Measurements from ENCODE around the gene CYS1. TPM values are rescaled to one million over a fixed set of nuclear protein-coding genes. Genes with fewer than 3 reads are reported as not detected.
"Not testable (repeated sequence)": the region's sequence is repeated elsewhere in the genome, so short reads cannot be mapped to it uniquely, and the experiment has no call there.

Gene CYS1
- total RNA-seq, 1 donor from 2014 or later: 1.3 TPM

DNA sequence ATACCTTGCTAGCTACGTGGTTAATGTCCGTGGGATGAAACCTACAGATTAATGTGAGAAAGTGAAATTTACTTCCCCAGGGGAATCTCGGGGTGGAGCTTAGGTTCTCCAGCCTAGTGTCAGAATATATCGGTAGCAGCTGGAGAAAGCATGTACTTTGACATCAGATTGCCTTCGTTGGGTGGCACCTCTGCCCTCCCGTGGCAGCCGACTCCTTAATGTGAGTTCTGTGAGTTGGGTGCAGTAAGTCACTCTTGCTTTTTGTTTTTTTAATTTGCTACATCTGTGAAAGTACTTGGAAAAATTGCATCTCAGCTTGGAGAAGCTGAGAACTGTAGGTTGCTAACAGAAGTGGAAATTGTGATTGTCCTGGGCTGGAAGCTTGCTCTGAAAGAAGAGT lies 33.3 kb downstream of the CYS1 start:
- DNase-seq: no peak

DNA sequence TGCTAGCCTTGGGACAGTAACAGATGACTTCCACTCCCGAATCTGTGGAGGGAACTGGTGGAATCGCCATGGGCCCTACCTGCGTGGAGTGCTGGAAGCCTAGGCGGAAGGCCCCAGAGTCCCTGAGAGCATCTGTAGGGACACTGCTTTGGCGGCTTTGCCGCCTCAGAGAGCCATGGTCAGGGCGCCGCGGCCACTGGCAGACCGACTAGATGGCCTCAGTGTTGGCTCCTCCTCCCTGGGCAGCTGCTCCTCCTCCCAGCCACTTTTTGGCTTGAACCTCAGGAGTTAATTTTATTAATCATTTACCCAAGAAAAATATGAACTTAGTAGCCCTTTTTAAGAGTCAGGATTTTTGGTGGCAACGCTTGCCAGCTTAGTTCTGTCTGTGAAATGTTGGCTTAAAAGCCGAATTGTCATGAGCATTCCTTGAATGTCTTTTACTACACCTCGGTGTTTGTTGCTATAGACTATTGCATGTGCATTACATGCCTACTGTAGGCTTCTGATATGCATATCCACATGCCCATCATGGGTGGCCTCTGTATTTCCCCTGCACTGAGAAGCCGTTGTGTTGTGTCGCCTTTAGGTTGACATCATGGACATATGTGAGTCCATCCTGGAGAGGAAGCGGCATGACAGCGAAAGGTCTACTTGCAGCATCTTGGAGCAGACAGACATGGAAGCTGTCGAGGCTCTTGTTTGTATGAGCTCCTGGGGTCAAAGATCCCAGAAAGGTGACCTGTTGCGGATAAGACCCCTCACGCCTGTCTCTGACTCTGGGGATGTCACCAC lies 34.5 kb downstream of the CYS1 start:
- DNase-seq: no peak

DNA sequence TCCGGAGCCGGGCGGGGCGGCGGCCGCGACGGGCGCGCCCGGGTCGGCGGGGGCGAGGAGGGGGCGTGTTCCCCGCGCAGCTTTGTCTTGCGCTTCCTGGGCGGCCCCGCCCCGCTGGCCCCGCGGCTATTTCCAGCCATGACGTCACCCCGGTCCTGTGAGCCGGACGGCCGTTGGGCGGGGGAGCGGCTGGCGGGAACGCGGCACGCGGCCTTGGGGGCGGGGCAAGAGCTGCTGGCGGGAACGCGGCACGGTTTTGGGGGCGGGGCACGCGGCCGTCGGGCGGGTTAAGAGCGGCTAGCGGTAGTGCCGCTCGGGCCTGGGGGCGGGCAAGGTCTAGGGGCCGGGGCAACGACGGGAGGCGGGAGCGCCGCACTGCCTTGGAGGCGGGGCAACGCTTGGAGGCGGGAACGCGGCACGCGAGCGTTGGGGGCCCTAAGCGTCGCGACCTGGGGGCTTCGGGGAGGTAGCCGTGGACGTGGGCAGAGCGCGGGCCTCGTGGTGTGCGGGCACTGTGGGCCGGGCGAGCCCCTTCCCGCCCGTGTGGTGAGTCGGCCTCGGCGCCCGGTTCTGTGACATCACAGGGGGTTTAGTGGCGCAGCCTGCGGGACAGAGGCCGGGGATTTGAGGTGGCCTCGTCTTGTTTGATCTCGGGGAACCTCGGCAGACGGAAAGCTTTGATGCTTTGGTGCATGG lies 36.2 kb downstream of the CYS1 start:
- DNase-seq: peak; percentile 96

DNA sequence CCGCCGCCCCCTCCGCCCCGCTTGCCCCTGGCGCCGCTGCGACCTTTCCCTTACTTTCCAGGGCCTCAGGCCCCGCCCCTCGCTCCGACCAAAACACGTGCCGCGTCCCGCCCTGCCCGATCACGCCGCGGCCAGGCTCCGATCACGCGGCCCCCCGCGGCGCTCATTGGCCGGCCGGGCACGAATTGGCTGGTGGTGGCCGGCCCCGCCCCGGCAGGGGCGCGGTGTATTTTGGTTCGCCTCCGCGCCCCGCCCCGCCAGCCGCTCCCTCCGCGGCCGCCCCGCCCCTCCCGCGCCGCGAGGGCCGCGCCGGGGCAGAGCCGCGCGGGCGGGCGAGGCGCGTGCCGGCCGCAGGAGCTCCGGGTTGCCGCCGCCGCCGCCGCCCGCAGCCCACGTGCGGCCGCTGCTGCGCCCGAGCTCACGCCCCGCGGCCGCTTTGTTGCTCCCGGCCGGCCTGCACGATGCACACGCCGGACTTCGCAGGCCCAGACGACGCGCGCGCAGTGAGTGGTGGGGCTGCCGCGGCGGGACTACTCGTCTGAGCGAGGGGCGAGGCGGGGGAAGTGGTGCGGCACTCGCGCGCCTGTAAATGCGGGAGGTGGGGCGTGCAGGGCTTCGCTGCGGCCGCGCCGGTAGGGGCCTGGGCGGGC lies 36.8 kb downstream of the CYS1 start, which contains the start of gene KLF11:
TSS of gene KLF11 (plus strand) at position 295 of the 650 bp plus-strand sequence. CDS start at position 462, 167 bp downstream.
- peak; percentile 85 for DNase-seq

DNA sequence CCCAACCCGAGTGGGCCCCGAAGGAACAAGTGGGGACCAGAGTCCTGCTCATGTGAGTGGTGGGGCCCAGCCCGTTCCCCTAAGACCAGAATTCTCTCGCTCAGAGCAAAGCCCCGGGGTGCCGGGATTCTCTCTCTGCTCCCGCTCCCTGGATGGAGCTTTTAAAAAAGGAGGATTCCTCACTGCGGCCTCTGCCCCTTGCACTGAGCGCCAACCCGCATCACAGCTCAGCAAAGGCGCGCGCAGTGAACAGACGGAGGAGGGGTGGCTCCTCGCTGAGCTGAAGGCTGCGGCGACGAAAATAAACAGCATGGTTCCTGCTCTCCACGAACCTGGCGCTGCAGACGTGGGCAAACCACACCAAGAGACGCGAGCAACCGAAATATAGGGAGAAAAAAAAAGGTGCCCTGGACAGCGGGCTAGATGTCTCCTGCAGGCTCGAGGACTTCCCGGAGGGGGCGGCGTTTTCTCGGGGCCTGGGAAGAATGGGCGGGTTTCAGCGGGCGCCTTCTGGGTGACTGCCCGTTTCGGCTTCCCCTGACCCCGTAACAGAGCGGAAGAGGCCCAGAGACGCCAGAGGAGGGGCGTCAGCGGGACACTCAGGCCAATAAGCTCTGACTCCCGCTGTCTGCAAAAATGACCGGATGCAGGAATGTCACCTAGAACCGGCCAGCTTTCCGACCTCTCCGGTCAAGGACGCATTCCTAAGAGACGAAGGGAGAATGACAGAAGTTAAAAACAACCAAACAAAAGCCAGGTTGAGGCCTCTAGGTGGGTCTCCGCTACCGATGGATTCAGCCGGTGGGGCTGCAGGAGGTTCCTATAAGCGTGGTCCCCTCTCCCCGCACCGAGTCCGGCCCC lies 37.7 kb downstream of the CYS1 start:
- DNase-seq: peak; percentile 74

DNA sequence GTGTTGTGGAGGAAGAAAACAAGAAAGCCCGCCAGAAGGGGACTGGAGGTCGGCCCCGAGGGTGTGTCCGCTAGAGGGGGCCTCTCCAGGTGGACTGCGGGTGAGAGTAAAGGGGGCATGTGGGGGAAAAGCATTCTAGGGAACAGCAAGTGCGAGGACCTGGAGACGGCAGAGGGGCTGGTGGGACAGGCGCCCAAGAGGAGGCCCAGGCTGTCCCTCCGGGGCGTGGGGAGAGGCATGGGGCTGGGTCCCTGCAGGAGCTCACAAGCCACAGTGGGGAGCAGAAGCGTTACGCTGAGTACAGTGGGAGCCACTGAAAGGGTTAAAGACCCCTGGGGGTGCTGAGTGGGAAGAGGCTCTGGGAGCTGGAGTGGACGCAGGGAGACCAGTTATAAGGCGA lies 38.5 kb downstream of the CYS1 start:
- no peak for DNase-seq

DNA sequence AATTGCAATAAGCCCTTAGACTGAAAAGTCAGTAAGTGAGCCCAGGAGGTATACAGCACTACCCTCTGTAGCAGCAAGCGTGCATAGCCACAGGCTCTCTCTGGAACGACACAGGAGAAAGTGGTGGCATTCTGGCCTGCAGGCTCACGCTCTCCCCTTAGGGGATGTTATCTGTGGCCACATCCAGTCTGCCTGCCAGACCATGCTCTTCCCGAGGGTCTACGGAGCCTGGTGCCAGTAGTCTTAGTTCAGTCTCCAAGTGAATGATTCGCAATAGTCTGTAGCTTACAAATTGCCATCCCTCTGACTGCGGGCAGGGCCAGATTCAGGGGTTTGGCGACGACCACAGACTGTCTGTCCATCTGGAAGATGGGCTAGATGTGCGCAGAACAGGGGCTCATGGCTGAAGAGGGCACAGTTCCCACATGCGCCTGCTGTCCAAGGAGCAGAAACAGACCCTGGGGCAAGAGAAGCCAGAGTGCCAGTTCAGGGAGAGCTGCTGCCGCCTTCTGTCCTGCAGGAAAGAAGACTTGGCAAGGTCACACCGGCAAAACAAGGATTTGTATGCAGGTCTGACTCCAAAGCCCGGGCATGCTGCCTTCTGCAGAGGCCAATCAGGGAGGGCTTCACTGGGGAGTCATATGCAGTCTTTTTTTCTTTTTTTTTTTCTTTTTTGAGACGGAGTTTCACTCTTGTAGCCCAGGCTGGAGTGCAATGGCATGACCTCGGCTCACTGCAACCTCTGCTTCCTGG lies 40.4 kb downstream of the CYS1 start:
- no peak for DNase-seq

DNA sequence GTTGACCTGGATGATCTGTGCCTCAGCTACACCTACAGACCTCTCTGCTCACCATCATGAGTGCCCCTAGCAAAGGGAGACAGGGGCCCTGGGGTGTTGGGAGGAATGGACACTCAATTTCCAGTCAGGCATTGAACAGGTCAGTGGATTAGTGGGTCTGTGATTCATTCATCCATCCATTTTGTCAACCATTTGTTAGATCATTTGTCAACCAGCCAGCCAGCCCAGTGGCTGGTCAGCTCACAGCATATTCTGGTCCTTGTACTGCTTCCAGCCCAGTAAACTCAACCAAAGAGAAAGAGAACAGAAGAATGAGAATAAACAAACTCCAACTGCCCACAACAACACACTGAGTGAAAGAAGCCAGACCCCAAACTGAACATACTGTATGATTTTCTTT lies 41.5 kb downstream of the CYS1 start:
- no peak for DNase-seq

DNA sequence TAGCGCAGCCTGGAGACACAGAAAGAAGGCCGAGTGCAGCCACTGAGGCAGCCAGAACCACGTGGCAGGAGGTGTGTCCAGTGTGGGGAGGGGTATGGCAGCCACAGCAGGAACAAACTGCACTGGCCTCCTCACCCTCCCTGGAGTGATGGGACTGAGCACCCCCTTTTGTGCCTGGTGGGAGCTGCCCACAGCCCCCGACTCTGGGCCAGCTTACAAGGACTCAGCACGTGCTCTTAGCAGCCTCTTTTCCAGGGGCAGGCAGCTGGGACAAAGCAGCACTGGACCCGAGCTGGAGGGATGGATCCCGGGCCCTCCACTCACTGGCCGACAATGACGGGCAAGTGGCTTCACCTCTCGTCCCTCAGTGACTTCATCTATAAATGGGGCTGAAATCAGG lies 42.1 kb downstream of the CYS1 start:
- no peak for DNase-seq

DNA sequence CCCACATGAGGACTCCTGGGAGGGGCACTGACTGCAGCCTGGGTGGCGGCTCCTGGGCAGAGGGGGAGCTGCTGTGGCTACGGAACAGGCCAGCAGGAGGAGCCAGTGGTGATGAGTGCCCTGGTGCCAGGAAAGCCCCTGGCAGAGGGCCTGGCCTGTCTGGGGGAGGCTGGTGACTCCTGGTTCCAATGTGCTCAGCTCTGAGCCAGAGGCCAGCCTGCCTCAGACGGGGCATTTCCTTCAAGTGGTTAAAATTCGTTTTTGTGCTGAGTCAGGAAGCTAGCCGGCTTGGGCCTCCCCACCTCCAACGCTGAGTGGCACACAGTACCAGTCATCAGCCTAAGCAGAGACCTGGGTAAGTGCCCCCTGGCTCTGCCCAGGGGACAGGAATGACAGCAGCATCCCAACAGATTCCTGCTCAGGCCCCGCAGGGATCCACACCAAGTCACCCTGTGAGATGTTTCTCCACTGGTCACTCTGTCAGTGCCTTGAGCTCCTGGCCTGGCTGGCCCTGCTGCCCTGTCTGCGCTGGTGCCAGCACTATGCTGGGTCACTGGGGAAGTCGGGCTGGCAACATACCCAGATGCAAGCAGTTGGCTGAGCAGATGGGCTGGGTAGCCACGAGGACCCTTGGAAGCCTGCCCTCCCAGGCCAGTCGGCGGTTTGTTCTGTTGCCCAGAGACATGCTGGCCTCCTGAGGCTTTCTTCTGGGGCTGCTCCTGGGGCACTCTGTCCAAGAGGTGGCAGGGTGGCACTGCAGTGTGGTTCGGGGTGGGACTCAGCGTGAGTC lies 43.9 kb downstream of the CYS1 start:
- DNase-seq: no peak

DNA sequence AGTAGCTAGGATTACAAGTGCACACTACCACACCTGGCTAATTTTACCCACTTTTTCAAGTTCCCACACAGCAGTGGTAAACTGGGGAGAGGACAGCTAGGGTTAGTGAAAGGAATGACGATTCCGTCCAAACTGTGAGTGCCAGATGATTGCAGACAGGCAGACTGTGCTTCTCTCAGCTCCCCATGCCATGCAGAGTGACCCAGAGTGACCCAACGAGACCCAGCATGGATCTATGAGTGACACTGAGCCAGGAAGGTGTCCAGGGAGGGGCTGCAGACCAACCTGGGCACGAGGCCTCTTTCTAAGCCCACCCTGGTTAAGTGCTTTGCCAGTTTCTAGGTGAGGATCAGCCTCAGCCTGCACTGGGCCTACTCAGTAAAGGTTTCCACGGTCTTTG lies 44.6 kb downstream of the CYS1 start:
- no peak for DNase-seq

DNA sequence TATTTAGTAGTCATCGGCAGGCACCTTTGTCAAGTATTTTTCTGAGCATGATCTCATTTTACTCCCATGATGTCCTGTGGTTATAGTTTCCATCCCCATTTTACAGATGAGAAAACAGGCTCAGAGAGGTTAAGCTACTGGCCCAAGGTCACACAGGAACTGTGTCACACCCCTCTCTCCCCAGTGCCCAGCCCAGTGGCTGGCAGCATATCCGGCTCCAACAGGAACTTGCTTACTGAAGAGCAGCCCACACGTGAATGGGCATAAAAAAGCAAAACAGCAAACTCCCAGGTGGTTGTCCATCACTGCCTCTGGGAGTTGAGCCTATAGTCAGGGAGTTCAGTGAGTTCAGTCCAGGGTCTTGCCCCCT lies 45.2 kb downstream of the CYS1 start:
- no peak for DNase-seq

DNA sequence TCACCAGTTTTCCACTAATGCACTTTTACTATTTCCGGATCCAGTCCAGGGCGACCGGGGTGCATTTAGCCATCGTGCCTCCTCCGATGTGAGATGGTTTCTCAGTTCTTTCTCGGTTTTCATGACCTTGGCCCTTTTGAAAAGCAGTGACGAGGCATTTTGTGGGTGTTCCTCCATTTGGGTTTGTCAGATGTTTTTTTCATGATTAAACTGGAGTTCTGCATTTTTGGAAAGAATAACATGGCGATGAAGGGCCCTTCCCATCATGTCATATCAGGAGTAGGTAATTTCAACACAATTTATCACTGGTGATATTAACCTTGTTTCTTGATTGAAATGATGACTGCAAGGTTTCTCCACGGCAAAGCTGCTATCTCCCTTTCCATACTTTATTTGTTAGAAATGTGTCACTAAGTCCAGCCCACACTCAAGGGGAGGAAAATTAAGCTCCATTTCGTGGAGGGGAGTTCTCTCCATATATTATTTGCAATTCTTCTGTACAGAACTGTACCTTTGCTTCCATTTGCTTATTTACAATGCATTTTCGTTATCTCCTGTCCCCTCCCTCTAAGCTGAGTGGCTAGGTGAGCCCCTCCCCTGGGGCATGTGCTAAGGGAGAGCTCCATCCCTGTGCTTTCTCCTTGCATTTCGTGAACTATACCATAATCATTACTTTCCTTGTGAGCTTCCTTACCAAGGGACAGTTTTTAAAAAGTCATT lies 45.7 kb downstream of the CYS1 start:
- DNase-seq: no peak

DNA sequence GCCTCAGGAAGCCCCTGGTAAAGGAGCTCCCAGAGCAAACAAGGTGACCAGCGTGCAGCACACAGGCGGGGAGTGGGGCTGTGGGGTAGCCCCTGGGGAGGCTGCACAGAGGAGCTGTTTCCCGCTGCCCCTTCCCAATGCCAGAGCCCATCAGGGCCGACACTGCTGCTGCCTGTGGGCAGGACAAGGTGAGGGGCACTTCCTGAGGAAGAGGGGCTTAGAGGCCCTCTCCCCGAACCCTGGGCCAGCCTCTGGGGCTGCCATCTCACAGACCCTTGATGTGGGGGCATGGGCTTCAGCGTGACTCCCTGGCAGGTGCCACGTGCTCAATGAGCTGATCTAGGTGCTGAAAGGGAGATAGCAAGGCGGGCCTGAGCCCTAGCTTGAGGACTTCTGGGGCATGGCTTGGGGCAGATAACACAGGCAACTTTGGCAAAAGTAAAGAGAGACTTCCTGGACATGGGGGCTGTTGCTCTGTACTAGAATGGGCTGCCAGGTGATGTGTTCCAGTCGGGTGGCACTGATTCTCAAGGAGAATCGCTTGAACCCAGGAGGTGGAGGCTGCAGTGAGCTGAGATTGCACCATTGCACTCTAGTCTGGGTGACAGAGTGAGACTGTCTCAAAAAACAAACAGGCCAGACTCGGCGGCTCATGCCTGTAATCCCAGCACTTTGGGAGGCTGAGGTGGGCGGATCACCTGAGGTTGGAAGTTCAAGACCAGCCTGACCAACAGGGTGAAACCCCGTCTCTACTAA lies 46.8 kb downstream of the CYS1 start:
- DNase-seq: no peak

DNA sequence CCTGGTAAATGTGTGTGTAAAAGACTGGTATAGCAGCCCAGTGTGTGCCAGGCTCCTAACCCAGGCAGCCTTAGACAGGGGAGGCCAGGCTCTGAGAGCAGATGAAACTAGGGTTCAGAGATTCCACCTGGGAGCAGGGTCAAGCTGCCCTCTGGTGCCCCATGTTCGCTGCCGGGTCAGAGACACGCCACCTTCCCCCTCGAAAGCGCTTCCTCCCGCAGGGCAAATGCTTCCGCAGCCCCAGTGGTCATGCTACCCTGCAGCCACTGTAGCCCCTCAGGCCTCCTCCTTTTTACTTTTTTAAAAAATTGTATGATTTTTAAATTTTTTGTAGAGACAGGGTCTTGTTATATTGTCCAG lies 47.5 kb downstream of the CYS1 start:
- no peak for DNase-seq

DNA sequence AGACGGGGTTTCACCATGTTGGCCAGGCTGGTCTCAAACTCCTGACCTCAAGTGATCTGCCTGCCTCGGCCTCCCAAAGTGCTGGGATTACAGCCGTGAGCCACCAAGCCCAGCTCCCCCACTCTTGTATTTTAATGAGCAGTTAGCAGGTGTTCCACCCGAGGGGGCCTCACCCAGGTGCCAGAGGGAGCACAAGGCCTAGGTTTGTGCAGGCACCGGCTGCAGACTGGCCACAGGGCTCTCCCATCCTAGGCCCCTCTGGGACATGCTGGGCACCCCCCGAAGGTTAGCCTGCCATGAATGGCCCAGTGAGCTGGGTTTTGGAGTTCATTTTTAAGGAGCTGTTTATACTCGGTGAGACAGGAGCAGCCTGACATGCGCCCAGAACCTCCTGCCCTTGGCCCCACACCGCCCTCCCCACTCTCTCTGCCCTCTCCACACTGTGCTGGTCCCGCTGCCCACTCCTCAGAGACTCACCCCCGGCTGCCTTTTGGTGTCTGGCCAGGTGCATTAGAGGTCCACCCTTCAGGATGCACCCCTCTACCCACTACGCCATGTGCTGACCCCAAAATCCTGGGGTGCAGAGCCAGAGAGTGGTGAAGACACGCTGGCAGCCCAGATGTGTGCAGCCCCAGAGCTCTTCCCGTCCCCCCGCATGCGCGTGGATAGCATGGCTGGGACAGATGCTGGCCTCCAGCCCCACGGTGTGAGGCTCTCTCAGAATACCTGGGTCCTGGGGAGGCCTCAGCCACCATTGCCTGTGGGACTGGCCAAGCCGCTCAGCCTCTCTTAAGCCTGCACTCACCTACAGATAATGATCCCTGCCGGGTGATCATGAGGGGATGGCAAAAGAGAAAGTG lies 48.1 kb downstream of the CYS1 start:
- DNase-seq: no peak

DNA sequence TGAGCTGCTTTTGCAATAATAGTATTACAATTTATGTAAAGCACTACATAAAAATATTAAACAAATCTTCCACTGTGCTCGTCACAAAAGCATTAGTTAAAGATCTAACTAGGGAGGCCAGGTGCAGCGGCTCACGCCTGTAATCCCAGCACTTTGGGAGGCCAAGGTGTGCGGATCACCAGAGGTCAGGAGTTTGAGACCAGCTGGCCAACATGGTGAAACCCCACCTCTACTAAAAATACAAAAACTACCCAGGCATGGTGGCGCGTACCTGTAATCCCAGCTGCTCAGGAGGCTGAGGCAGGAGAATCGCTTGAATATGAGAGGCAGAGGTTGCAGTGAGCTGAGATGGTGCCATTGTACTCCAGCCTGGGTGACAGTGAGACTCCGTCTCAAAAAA lies 49.4 kb downstream of the CYS1 start:
- not testable (repeated sequence) for DNase-seq

DNA sequence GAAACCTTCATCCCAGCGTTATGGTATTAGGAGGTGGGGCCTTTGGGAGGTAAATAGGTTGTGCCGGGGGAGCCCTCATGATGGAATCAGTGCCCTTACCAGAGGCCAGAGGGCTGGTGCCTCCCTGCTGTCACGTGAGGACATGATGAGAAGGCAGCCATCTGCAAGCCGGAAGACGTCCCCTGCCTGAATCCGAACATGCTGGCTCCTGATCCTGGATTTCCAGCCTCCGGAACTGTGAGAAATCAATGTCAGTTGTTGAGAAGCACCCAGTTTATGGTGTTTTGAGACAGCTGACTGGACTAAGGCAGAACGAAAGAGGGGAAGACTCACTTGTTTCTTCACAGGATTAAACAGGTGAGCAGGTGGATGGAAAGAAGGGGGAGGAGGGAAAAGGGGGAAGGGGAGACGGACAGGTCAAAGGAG lies 49.9 kb downstream of the CYS1 start:
- DNase-seq: peak; percentile 36
